ENCODE results near the gene TNRC18.

DNA sequence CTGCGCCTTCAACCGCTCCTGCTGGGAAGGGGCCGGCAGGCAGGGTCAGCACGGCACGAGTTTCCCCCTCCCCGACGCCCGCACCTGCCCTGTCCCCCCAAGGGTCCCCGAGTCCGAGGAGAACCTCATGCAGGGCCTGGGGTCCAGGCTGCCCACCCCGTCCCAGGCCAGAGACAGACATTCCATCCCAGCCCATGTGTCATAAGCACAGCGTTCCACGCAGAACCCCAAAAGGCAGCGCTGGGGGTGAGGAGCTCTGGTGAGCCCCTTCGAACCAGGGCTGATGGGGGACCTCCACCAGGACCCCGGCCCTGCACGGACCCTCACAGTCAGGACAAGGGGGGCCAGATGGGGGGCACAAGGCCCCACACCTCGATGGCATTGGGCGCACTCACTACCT is 49.2 kb downstream of the TNRC18 start:
- TF ChIP-seq, protein P1, sequence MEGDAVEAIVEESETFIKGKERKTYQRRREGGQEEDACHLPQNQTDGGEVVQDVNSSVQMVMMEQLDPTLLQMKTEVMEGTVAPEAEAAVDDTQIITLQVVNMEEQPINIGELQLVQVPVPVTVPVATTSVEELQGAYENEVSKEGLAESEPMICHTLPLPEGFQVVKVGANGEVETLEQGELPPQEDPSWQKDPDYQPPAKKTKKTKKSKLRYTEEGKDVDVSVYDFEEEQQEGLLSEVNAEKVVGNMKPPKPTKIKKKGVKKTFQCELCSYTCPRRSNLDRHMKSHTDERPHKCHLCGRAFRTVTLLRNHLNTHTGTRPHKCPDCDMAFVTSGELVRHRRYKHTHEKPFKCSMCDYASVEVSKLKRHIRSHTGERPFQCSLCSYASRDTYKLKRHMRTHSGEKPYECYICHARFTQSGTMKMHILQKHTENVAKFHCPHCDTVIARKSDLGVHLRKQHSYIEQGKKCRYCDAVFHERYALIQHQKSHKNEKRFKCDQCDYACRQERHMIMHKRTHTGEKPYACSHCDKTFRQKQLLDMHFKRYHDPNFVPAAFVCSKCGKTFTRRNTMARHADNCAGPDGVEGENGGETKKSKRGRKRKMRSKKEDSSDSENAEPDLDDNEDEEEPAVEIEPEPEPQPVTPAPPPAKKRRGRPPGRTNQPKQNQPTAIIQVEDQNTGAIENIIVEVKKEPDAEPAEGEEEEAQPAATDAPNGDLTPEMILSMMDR (IDR thresholded peaks at IDR 0.05; ENCODE audit: poor library complexity): no peak
- no peak for TF ChIP-seq EZH2phosphoT487 (IDR thresholded peaks at IDR 0.05; ENCODE audit: low read depth, severe bottlenecking, unreplicated experiment)
- no peak for TF ChIP-seq EZH2 (IDR thresholded peaks at IDR 0.05; ENCODE audit: borderline replicate concordance)
